ENCODE measurements around the gene MARCHF4.
A peak's percentile ranks its signal among the peaks of the same experiment; 100 is the strongest.

The MARCHF4 gene
- 0 to 0.04 reads per million in 2 donors for total RNA-seq

DNA sequence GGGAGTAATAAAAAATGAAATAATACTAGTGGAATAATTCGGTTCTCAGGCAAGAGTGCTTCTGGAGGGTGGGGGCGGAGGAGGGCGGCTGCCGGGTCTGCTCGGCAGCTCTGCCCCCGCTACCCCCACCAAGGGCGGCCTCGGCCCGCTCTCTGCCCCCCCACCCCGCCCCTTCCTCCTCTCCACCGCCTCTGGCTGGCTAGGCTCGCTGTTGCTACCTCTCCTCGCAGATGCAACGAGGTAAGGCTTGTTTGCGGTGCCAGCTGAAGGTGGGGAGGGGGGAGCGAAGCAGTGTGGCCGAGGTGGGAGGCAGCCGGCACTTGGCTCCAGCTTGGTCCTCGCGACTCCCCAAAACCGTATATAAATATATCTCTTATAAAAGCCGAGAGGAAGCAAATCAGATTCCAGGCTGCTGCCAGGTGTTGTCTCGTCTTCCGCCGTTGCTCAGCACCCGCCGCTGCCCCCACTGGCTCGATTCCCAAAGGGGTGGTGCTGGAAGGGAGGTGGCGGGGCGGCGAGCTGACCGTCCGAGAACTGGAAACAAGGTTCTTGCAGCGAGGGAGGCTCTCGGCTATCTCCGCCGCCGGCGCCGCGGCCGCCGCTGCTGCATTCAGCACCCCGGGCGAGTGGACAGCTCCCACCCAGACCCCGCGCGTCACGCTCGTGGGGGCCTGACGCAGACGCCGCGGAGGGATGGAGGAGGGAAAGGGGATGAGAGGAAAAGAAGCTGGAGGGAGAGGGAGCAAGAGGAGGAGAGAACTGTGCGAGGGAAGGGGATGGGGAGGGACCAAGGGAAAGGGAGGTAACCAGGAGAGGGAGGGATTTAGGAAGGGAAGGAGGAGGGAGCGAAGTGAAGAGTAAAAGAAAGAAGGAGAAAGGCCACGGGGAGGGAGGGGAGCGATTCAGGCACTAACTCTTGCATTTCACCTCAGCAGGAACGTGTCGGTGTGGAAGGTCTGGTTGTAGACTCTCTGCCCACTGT, at the start of gene MARCHF4:
TSS of gene MARCHF4 (minus strand) at position 763 of the 982 bp plus-strand sequence. CDS start 2,223 bp downstream, outside the sequence.
- peak; percentile 44 for DNase-seq

DNA sequence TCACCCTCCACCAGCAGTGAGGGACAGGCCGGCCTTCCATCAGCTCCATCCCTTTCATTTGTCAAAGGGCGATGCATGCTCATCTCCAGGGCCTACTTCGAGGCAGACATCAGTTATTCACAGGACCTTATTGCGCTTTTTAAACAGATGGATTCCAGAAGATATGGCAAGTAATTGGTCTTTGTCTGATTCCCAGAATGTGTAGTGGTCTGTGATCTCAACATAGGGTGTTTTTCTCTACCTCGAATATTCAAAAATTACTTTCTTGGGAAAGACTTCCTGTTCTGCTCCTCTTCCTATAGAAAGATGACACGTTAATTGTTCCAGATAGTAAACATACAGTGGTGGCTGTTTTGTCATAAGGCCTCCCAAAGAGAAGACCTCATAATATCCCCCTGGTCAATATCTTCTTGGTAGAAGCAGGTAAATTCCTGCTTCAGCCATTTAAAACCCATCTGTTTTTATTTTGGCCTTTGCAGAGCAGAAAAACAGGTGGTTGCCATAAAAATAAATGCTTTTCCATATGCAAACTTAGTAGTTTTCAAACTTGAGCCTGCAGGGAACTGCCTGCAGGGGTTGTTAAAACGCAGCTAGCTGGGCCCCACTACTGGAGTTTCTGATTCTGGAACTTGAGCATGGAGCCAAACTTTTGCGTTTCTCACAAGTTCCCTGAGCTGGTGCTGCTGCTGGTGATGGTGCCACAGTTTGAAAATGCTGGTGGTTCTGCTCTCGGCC, 48.3 kb upstream of the MARCHF4 start:
- DNase-seq = no peak

DNA sequence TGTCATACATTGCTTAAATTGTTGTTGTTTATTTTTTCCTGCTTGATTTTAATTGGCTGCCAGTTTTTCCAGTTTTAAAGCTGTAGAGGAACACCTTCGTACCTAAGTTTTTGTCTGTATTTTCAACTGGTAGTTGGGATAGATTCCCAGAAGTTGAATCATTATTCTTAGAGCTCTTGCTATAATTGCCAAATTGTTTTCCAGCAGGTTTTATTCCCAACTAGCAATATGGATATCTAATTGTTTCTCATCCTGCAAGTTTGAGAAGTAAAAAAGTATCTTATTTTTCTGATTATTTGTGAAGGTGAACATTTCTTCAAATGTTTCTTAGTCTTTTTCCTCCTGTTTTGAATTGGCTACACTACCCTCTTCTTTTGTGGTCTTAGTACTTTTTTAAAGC, 46.7 kb upstream of the MARCHF4 start:
- no peak for DNase-seq

- DNase-seq = no peak
These were observed 44.5 kb upstream of the MARCHF4 start for GRCh38 chr2:216416571-216417307.

- no peak for DNase-seq
These were observed 43.3 kb upstream of the MARCHF4 start for GRCh38 chr2:216415541-216415940.

- DNase-seq = no peak
These were observed 42.6 kb upstream of the MARCHF4 start for GRCh38 chr2:216414772-216415319.

GRCh38 chr2:216413882-216414281, 41.6 kb upstream of the MARCHF4 start:
- no peak for DNase-seq

- DNase-seq = peak; percentile 75
These were observed 40.0 kb upstream of the MARCHF4 start, which contains the start of gene SMARCAL1 for GRCh38 chr2:216412022-216412999. Gene SMARCAL1, plus strand, starts transcription at chr2:216412484. Its CDS starts 2,221 bp downstream, at chr2:216414705.

DNA sequence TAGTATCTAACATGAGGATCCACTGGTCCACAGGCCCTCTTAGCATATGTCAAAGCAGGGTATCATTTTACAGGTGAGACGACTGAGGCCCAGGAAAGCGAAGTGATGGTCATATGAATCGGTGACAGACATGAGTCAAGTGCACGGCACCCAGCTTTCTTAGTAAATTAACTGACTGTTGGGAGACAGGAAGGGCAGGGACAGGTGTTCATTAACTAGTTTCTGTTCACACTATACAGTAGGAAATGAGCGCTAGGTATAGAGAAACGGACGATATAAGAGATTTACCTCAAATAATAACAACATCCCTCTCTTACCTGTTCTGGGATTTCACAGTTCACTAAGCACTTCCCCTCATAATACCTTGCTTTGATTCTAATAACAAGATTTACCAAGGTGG, 38.3 kb upstream of the MARCHF4 start:
- no peak for DNase-seq

DNA sequence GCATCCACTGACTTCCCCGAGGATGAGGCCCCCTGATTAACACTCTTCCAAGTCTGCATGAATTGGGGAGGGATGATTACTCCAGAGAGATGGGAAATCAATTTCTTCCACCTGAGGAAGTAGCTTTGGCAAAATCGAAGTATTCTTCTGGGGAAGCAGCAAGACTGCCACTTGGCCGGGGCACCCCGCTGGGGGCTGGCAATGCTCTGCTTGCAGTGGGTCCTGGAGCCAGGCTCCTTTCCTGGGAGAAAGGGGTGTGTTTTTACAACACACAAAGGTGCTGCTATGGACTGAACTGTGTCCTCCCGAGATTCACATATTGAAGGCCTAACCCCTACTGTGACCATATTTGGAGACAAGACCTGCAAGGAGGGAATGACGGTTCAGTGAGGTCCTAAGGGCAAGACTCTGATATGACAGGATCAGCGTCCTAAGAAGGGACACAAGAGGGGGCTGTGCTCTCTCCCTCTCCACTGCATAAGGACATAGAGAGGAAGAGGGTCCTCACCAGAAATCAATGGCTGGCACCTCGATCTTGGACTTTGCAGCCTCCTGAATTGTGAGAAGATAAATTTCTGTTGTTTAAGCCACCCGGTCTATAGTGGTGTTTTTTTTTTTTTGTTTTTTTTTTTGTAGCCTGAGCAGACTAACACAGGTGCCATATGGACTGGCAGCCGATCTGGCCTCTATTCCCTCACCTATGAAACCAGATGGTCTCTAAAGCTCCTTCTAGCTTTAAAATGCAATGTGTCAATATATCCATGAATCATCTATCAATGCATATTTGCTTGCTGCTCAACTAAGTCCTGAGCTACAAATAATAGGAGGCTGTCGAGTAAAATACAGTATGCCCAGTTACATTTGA, 36.4 kb upstream of the MARCHF4 start:
- no peak for DNase-seq

- DNase-seq = no peak
These were observed 34.5 kb upstream of the MARCHF4 start for GRCh38 chr2:216406826-216407225.

DNA sequence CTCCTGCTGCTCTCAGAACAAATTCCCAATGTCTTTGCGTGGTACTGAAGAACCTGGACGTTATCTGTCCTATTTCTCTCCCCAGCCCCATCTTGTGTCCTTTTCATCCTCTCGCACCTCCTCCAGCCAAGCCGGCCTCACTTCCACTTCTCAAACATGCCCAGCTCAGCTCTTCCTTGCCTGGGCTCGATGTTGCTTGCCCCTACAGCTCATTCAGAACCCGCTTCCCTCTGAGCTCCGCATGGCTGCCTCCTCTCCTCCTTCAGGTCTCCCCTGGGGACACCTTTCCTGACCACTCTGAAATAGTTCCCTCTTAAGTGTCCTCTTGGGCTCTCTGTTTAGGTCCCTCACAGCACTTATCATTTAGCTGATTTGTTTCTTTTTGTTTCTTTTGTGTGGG, 33.3 kb upstream of the MARCHF4 start:
- DNase-seq = no peak

DNA sequence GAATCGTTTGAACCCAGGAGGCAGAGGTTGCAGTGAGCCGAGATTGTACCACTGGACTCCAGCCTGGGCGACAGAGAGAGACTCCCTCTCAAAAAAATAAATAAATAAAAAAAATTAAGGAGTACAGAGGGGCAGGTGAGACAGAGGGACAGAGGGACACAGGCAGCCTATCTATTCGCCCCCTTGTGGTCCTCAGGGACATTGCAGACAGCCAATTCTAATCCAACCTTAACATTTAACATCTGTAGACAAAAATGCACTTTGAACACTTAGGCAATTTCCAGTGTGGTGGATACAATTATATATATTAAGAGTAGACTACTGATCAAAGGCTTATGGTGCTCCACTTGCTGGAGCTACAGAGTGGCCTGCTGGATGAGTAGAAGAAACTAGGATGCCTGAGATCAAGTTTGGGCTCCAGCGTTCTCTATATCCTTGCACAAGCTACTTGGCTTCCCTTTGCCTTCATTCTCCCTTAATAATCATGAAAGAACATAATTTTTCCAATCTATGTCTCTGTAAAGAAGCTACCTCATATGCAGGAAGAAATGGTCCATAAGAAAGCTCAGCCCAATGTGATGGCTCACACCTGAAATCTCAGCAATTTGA, 31.8 kb upstream of the MARCHF4 start:
- DNase-seq = no peak

DNA sequence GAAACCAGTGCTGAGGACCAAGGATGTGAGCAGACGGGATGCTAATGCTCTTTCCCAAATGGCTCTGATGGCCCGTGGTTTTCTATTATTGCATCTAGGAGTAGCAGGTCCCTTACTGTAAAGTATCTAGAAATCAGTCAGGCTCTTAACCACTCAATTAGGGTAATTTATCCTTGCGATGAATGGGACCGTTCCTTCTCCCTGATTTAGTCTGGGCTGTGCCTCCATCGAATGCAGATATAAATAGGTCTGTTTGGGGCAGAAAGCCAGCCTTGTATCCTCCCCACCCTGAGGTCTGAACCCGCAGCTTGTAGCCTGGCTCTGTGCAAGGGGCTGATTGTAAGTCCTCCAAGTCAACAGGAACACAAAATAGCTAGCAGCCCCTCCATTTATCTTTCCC, 30.5 kb upstream of the MARCHF4 start:
- DNase-seq = no peak

GRCh38 chr2:216399621-216400020, 27.3 kb upstream of the MARCHF4 start:
- DNase-seq = no peak

GRCh38 chr2:216394881-216395280, 22.6 kb upstream of the MARCHF4 start:
- no peak for DNase-seq

DNA sequence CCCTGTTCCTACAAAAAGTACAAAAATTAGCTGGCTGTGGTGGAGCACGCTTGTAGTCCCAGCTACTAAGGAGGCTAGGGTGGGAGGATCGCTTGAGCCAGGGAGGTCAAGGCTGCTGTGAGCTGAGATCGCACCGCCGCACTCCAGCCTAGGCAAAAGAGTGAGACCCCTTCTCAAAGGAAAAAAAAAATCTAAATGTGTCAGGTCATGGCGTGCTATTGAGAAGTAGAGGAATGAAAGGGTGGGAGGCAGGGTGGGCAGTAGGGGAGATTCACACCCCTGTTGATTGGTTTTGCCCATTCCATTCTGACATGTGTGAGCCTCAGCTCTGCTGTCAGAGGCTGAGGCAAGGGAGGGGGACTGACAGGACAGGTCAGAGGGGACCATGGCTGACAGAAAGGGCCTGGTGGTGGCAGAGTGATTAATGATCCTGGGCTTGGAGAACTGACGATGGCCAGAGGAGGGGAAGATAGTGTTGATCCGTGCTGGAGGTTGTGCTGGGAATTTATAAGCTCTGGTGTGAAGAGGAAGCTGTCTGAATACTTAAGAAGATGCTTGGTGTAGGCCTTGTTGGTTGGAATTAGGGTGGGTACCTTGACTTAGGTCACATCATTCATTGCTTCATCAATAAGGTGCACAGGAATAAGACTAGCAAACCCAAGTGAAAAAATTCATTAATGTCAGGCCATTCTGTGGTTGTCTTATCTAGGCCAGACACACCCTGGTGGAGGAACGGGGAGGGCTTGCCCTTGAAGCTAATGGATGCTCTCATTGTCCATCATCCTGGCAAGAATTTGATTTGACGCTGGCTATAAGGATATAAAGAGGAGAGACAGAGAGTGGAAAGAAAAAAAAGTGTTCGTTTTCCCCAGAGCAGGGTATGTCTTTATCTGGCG, 20.9 kb upstream of the MARCHF4 start:
- DNase-seq = no peak

GRCh38 chr2:216392018-216392562, 19.8 kb upstream of the MARCHF4 start:
- no peak for DNase-seq

Data from activated gamma-delta T cell (primary cell).